ENCODE data around the gene ROBO1. TPM values are rescaled to one million over a fixed set of nuclear protein-coding genes. Genes with fewer than 3 reads are reported as not detected.

ROBO1 gene
- total RNA-seq, 1 experiment from 2014 or later = 33.9 TPM

- no peak for DNase-seq
- H3K4me3 Mint-ChIP-seq (ENCODE audit: low read depth, unreplicated experiment) = no peak overlapping the region
- no peak overlapping the region for H3K27ac Mint-ChIP-seq (ENCODE audit: unreplicated experiment)
- H3K4me1 Mint-ChIP-seq (ENCODE audit: low read depth, unreplicated experiment) = no peaks in the 10 kb centered on the region
- H3K27me3 Mint-ChIP-seq (ENCODE audit: unreplicated experiment) = no peaks in the 10 kb centered on the region
- peaks cover 5% of the 10 kb centered on the region for H3K9me3 Mint-ChIP-seq (ENCODE audit: low read depth, unreplicated experiment)
- intact Hi-C loops (cut with micrococcal nuclease; ENCODE audit: unreplicated experiment) = no loop called here
- H3K36me3 Mint-ChIP-seq (ENCODE audit: insufficient read depth, unreplicated experiment) = no peaks in the 10 kb centered on the region
- TF ChIP-seq, protein P1, sequence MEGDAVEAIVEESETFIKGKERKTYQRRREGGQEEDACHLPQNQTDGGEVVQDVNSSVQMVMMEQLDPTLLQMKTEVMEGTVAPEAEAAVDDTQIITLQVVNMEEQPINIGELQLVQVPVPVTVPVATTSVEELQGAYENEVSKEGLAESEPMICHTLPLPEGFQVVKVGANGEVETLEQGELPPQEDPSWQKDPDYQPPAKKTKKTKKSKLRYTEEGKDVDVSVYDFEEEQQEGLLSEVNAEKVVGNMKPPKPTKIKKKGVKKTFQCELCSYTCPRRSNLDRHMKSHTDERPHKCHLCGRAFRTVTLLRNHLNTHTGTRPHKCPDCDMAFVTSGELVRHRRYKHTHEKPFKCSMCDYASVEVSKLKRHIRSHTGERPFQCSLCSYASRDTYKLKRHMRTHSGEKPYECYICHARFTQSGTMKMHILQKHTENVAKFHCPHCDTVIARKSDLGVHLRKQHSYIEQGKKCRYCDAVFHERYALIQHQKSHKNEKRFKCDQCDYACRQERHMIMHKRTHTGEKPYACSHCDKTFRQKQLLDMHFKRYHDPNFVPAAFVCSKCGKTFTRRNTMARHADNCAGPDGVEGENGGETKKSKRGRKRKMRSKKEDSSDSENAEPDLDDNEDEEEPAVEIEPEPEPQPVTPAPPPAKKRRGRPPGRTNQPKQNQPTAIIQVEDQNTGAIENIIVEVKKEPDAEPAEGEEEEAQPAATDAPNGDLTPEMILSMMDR (IDR thresholded peaks at IDR 0.05; ENCODE audit: unreplicated experiment) = no peak
- CTCF ChIA-PET = no interaction called here
- no TSS peak for BruUV-seq (replicated peaks)
Measured at GRCh38 chr3:78565712-78566111, 1202.1 kb downstream of the ROBO1 start.

DNA sequence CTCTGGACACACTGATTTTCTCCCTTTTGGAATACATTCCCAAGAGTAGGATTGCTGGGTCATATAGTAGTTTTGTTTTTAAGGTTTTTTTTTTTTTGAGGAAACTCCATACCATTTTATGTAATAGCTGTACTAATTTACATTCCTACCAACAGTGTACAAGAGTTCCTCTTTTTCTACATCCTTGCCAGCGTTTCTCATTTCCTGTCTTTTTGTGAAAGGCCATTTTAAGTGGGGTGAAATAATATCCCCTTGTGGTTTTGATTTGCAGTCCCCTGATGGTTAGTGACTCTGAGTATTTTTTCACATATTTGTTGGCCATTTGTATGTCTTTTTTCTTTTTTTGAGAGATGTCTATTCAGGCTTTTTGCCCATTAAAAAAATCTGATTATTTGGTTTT, 1205.5 kb downstream of the ROBO1 start:
- no TSS peak for BruUV-seq (replicated peaks)
- Mint-ChIP-seq H3K4me3 (ENCODE audit: low read depth, unreplicated experiment) (no peak overlapping the region), H3K27me3 (ENCODE audit: unreplicated experiment) (no peaks in the 10 kb centered on the region), H3K4me1 (ENCODE audit: low read depth, unreplicated experiment) (no peaks in the 10 kb centered on the region), H3K9me3 (ENCODE audit: low read depth, unreplicated experiment) (peaks cover 5% of the 10 kb centered on the region), H3K27ac (ENCODE audit: unreplicated experiment) (no peak overlapping the region), H3K36me3 (ENCODE audit: insufficient read depth, unreplicated experiment) (no peaks in the 10 kb centered on the region)
- no peak for DNase-seq
- CTCF ChIA-PET = no interaction called here
- TF ChIP-seq, protein P1 (IDR thresholded peaks at IDR 0.05; ENCODE audit: unreplicated experiment) = no peak
- intact Hi-C loops (cut with micrococcal nuclease; ENCODE audit: unreplicated experiment) = no loop called here

Small RNA genes lying within 50 kb of the gene (microRNA-seq; reads per million reads assigned to microRNA genes)
- not detected for gene MIR3923
